HG02678 (cell line): ENCODE measurements around the gene PABPN1L.

ENCODE experiments used
- ATAC-seq: cut with Tn5 transposase; IDR thresholded peaks from one replicate; pipeline ENCODE4 v1.9.1; 2021; ENCODE audit warnings: mild to moderate bottlenecking, moderate library complexity; ENCODE audit not compliant: unreplicated experiment

PABPN1L gene

DNA sequence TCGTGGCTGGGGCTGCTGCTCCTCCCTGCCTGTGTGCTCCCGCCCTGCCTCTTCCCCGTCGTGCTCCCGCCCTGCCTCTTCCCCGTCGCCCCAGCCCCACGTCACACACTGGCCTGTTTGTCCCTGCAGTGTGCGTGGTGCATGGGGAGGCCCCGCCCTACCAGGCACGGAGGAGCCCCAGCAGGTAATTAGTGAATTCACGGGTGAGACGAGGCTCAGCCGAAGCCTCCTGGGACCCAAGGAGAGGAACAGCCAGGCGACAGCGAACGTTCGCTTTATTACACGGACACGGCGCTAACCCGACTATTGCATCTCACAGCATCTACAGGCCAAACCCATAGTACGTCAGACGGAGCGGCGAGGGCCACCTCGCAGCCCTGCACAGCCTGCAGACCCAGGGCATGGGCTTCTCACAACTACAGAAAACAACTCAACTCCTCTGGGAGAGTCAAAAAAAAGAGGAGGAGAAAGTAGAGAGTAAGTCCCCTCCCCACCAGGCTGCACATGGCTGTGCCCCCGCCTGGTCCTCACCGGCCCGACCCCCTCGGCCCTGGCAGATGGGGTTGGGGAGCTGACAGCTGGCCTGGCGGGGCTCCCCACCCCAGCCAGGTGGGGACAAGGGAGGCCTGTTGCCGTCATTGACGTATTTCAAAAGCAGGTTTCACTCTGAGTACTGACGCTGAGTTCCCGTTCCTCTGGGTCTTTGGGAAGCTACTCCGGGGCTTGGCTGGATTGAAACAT is 4.3 kb upstream of the PABPN1L start:
- no peak for ATAC-seq

DNA sequence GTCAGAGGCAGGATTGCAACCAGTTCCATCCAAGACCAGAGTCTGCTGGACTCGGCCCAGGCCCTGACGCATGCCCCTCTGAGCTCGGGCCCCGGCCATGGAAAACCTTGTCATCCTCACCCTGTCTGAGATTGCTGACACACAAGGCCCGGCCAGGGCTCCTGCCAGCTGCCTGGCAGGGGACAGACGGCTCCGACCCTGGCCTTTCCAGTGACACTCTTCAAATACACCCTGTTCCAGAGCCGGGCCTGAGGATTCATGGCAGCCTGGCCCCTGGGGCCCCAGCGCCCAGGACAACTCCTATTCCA is 3.2 kb upstream of the PABPN1L start:
- no peak for ATAC-seq

- no peak for ATAC-seq
Measured at GRCh38 chr16:88868974-88869672, 2.7 kb upstream of the PABPN1L start.

DNA sequence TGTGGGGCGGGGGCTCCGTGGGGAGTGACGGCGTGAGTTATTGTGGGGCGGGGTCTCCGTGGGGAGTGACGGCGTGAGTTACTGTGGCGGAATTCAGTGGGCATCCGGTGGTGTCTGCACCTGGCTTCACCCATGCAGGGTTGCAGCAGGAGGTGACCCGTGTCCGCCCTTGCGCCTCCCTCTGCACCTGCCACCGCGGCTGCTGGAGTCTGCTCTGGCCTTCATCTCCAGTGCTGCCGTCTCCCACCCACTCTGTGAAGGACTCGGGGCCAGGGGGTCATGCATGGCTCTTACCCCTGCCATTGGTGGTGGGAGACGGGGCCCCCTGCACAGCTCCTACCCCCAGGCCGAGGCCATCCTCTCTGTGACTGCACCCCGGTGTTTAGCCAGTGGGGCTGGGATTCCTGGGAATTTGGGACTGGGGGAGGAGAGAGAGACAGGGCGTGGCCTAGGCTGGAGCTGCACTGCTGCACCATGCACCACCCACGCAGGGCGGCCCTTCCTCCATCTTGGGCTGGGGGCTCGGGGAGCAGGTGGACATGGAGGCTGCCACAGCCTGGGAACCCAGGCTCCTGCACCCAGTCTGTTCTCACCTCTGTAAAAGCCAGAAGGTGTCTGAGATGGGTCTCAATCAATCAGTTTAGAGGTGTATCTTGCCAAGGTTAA is 1.3 kb upstream of the PABPN1L start:
- no peak for ATAC-seq

- no peak for ATAC-seq
Measured at GRCh38 chr16:88865742-88866141, 718 bp downstream of the PABPN1L start.

DNA sequence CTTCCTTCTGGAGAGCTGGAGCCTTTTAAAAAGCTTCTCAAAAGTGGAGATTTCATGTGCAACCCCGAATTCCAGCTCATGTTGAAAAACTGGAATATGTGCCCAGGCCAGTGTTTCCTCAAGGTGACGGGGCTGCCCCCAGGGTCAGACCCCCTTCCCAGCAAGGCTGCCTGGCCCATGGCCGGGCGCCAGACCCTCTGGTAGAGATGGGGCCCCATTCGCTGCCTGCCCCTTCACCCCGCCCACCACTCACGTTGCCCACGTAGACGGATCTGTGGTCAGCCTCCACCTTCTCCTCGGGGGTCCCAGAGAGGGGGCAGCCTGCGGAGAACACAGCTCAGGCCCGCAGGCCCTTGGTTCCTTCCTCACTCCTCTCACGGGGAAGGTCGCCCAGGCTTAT is 1.1 kb downstream of the PABPN1L start:
- ATAC-seq = no peak

GRCh38 chr16:88864521-88864920 is 1.9 kb downstream of the PABPN1L start:
- no peak for ATAC-seq

GRCh38 chr16:88864099-88864498 is 2.4 kb downstream of the PABPN1L start:
- no peak for ATAC-seq

- no peak for ATAC-seq
Measured at GRCh38 chr16:88863426-88863825, 3.0 kb downstream of the PABPN1L start.

- no peak for ATAC-seq
Measured at GRCh38 chr16:88862968-88863367, 3.5 kb downstream of the PABPN1L start.

DNA sequence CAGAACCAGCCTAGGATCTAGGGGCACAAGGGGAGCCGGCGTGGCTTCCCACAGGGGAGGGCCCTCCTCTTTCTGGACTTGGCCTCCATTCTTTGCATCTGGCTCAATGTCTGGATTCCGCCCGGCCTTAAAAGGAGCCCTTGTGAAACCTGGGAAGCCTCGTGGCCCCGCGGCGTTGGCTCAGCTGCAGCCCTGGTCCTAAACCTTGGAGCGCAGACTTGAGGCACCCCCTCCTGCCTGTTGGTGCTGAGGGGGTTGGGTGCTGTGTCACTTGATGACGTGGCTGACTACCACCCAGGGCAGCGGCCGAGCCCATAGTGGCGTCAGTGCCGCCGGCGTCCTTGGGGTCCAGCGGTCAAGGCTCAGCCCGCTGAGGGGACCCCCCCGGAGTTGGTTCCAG is 5.1 kb downstream of the PABPN1L start:
- no peak for ATAC-seq

GRCh38 chr16:88859381-88860091 is 6.9 kb downstream of the PABPN1L start:
- no peak for ATAC-seq

DNA sequence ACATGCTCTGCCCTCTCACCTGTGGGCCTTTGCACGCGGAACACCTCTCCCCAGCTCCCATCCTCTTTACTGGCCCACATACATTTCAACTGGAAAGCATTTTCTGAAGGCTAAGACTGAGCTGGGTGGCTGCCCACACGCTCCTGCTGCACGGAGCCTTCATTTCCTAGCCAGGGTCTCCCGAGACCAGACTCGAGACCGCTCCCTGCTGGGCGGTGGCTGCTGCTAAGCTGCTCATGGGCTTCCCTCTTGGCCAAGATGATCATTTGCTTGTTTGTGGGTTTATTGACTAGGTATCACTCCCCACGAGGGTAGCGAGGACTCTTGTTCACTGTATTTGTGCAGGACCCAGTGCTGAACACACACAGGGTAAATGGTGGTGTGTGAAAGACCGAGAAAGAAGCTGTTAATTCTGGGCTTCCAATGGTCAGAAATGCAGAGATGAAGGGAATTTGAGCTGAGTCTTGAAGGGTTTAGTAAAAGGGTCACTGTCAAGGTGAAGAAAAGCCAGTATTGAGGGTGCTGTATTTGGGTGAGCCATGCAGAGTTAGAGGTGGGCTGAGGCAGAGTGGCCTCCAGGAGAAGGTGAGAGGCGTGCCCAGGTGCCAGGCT is 8.6 kb downstream of the PABPN1L start:
- ATAC-seq = no peak

- peak; percentile 84 for ATAC-seq
Measured at GRCh38 chr16:88856828-88857727, 9.4 kb downstream of the PABPN1L start, which contains the start of the genes GALNS and TRAPPC2L. Gene GALNS (minus strand): TSS chr16:88856947. CDS start chr16:88856877, 70 bp downstream. Gene TRAPPC2L (plus strand): TSS chr16:88857127. CDS start chr16:88857151, 24 bp downstream.

- no peak for ATAC-seq
Measured at GRCh38 chr16:88856122-88856827, 10.2 kb downstream of the PABPN1L start.

DNA sequence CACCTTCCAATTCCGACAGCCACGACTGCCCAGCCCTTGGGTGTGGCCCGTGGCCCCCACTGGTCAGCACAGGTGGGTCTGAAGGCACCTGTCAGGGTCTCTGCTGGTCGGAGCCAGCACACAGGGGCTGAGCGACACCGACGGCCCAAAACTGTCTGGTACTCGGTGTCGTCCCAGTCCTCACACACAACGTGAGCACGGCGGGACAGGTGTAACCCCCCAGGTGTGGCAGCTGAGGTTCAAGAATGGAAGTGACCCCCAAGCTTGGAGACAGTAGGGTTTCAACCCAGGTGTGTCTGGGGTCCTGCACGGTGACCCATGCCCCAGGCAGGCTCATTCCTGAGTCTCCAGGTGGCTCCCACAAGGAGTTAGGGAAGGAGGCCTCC is 10.7 kb downstream of the PABPN1L start:
- no peak for ATAC-seq

GRCh38 chr16:88855176-88855575 is 11.3 kb downstream of the PABPN1L start:
- no peak for ATAC-seq

DNA sequence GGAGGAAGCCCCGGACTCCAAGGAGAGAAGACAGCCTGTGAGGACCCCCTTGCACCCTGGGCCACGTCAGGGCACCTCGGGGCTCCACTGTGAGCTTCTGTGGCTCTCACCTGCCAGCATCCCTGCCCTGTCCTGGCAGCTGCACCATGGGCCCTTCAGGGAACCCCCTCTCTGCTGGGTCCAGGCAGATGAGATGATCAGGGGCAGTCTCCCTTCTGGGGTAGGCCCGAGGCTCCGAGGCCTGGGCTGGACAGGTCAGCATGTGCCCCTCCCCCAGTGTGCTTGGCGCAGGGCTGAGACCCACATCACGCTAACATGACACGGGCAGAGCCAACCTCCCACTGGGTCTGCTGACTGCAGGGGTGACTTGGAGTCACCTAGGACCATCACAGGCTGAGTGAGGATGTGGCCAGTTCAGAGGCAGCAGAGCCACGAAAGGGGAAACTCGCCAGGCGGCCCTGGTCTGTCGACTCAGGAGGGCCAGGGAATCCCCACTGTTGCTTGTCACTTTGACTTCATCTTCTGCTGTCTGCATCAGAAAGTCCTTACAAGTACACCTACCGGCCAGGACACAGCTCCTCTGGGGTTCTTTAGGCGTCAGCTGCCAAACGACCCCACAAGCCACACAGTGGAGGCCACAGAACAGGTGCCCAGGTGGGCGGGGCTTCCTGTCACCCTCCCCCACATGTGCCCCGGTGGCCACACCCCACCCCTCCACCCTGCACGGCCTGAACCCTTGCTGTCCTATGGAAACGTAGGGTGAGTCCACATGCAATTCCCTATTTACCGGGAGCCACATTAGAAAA is 12.0 kb downstream of the PABPN1L start:
- no peak for ATAC-seq
